NCI-H1417 treated with DMSO at 0.1 percent for 48 hours (cell line): ENCODE measurements around the gene CLIC3.

ENCODE experiments used
- DNase-seq: peaks from one replicate; lab custom pipeline; 2025; lab: John Stamatoyannopoulos, UW

The CLIC3 gene

DNA sequence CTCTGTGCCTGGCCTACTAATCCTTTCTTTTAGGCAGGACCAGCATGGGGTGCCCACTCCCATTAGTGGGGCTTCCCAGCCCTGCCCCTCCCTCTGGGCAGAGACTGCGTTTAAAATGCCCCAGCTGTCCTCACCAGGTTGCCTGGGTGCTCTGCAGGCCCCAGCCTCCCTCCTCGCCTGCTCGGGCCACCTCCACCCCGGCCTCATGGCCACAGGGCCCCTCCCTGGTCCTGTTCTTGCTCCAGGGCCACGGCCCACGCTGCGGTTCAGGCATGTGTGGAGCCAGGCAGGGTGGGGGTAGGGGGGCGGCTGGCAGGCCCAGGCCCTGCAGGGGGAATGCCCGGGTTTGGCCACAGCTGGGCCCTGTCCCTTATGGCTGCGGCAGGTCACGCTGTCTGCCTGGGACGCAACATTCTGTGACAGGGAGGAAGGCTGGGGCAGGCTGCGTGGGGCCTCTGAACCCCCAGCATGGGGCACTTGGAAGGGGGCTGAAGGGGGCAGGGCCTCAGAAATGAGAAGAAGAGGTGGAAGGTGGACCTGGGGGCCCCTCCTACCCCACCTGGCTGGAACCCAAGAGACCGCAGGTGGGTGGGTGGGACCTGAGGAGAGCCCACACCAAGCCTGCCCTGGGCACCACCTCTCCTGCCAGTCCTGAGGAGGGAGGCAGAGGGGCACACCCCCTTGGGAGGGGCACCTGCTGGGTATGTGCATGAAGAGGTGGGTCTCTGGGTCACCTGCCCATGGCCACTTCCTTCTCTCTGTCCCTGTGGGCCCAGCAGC lies 44.6 kb downstream of the CLIC3 start, which contains the start of gene LCN12:
Gene LCN12, plus strand, starts transcription at position 733 of the 780 bp plus-strand sequence. CDS start 55 bp downstream, outside the sequence.
- no peak for DNase-seq

DNA sequence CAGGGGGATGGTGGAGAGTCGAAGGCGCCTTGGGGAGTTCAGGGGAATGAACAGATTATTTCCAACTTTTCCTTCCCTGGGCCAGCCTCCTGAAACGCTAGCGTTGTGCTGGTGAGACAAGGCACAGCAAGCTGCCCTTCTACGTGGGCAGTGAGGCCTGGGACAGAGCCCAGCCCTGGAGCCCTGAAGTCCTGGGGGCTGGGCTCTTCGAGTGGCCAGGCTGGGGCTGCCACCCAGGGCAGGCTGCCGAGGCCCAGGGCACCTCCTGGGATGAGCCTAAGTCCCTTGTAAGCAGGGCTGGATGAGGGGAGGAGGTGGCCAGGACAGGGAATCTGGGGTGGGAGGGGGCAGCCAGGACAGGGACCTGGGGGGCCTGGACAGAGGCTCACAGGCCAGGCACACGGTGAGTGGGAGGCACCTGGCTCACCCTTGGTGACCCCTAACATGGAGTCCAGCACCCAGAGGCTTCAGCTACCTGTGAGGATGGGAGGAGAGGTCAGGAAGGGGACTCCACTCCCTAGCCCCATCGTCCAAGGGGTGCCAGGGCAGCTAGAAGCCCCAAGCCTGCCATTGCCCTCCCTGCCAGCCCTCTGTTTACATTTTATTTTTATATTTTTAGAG lies 45.6 kb downstream of the CLIC3 start:
- no peak for DNase-seq

DNA sequence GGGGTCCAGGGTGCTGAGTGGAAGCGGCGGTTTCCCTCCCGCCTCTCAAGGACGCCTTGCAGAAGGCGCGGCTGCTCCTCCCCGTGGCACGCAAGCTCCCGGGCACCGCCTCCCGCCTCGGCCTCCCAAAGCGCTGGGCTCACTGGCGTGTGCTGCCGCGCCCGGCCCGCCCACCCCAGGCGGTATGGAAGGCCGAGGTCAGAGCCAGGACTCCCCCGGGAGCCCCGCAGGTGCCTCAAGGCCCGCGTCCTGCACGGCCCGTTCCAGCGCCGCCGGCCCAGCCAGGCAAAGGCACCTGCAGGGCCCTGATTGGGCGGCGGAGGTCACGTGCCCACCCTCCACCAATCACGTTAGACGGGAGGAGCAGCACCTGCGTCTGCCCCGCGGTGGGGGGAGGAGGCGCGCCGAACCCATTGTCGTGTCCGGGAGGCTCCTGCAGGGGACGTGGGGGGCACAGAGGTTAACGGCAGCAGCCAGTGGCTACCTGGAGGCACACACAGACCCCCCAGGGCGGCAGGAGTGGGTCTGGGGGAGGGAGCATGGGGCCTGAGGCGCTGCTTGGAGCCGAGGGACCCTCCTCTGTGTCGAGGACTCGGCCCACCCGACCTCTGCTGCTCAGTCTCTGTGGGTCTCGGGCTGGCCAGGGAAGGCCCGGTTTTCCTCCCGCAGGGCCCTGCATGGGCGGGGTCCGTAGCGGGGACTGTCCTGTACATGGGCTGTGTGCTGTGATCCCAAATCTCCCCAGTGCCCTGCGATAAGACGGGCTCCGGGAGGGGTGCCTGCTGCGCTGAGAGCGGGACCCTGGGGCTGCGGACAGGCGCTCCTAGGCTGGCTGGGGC lies 46.3 kb downstream of the CLIC3 start:
- peak; percentile 77 for DNase-seq

DNA sequence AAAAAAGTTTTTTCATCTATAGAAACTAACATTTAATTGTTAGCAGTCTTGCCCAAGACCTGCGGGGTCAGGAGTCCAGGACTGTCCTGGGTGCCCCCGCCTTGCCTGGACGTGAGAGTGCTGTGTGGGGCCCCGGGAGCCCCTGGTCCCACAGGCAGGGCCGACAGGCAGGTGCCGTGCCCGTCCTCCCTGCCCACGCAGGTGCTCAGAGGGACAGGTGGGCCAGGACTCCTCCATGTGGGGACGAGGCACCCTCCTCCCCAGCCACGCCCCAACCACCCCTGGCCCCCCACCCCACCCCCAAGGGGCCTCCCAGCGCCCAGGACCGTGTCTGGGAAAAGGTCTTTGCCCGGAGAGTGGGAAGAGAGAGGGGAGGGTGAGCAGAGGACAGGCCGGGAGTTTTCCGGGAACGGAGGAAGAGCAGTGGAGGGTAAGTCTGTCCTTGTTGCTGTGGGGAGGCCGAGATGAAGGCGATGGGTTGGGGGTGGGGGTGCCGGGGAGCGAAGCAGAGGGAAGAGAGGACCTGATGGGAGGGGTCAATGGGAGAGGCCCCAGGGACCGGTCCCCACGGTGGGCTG lies 47.0 kb downstream of the CLIC3 start:
- DNase-seq, result no peak

DNA sequence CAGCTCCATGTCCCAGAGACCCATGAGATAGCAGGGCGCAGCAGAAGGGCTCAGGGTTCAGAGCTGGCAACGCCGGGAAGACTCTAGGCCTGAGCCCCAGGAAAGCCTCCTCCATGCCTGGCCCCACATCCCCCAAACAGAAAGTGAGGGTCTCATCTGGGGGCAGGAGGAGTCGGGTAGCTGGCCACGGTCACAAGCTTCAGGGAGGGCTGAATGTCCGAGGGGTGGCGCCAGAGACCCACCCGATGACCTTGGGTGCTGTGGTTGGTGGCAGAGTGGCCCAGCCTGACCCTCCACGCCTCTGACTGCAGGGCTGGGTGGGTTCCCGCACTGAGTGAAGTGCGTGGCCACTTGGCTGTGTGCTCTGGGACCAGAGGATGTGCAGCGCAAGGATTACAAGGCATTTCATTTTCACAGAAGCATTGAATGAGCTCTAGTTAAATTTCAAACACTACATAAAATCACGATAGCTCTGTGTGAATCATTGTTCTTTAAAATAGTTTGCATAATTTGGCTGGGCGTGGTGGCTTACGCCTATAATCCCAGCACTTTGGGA lies 48.3 kb downstream of the CLIC3 start:
- no peak for DNase-seq

DNA sequence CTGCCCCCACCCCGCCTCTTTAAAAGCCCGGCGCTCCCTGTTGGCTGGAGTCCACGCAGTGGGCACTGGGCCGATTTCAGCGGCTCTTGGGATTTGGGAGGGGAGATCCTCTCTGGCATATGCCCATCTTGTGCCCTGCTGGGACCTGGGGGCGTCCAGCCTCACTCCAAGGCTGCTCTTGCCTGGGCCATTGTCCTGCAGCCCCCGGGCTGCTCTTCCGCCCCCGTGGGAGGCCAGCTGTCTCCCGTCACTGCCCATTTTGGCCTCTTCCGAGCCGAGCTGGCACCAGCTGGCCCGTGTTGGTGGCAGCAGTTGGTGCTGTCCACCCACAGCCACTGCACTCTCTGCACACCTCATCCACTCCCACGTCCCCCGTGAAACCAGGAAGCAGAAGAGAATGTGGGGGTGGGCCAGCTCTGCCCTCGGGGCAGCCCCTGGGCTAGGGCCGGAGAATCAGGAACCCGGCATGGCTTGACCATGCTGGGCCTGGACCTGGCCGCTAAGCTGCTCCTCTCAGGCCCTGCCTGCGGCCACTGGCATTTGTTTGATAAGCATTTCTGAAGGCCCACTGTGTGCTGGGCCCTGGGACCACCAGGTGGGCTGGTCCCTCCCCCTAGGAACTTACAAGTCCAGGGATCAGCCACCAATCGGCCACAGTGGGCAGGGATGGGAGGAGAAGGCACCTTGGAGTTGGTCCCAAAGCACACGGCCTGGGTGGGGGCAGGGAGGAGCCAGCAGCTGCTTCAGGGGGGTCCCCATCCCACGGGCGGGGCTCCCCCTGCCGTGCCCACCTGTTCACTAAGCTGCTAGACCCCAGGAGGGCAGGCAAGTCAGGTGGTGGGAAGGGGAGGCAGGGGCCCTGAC lies 49.1 kb downstream of the CLIC3 start:
- no peak for DNase-seq

DNA sequence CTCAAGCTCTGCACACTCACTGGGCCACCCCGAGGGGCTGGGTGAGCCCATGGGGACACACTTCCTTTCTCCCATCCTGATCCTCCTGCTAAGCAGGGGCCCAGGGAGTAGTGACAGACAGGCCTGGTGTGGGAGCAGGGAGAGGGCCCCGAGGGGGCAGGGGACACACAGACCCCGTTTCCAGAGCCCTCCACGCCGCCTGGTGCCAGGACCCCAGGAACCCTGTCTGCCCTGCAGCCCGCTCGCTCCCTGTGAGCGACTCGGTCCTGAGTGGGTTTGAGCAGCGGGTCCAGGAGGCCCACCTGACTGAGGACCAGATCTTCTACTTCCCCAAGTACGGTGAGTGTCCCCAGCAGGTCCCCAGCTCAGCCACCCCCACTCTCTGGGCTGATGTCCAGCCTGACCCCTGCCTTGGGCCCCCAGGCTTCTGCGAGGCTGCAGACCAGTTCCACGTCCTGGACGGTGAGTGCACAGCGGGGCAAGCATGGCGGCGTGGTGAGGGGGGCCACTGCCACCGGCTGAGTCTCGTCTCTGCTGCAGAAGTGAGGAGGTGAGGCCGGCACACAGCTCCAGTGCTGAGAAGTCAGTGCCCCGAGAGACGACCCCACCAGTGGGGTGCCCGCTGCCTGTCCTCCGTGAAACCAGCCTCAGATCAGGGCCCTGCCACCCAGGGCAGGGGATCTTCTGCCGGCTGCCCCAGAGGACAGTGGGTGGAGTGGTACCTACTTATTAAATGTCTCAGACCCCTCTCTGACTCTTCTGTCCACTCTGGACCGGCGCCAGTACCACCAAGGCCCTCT lies 49.9 kb downstream of the CLIC3 start:
- DNase-seq, result no peak

DNA sequence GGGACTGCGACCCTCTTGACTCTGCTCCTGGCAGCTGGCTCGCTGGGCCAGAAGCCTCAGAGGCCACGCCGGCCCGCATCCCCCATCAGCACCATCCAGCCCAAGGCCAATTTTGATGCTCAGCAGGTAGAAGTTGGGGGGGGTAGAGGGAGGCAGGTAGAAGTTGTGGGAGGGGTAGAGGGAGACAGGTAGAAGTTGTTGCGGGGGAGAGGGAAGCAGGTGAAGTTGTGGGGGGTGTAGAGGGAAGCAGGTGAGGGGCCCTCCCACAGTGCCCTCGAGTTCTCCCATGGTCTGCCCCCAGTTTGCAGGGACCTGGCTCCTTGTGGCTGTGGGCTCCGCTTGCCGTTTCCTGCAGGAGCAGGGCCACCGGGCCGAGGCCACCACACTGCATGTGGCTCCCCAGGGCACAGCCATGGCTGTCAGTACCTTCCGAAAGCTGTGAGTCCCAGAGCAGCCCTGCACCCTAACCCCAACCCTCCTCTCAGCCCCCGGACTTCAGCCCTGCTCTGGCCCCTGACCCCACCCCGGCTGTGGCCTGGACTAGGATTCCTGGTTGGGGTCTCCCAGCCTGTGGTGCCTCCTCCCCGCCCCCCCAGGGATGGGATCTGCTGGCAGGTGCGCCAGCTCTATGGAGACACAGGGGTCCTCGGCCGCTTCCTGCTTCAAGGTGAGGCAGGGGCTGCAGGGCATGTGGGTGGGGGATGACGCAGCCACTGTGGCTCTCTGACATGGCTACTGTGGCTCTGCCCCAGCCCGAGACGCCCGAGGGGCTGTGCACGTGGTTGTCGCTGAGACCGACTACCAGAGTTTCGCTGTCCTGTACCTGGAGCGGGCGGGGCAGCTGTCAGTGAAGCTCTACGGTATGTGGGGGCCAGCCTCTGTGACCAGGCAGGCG lies 50.8 kb downstream of the CLIC3 start:
- DNase-seq, result no peak
